Suprapubic skin (tissue), 3 donors: ENCODE results near the gene FAM120B.

Source experiments
- CTCF ChIP-seq, 2 donors: fragments of 200-600 bp in 1 of 2; fragments of 450-650 bp in 1 of 2; sonication (generic) in 1 of 2; IDR thresholded peaks; one replicate each; pipeline ENCODE4 v1.5.1; 2016 to 2019; ENCODE audit warnings: antibody characterized with exemption in 2 of 2, mild to moderate bottlenecking in 1 of 2, moderate library complexity in 1 of 2
- POLR2A ChIP-seq, 2 donors: fragments of 450-650 bp; IDR thresholded peaks; one replicate each; pipeline ENCODE4 v1.6.1; 2017; ENCODE audit warnings: antibody characterized with exemption in 2 of 2, mild to moderate bottlenecking in 2 of 2, moderate library complexity in 2 of 2

- no peak for TF ChIP-seq CTCF (IDR thresholded peaks at IDR 0.05)
- TF ChIP-seq POLR2A (IDR thresholded peaks at IDR 0.05), result no peak
These were observed 132.3 kb downstream of the FAM120B start for GRCh38 chr6:170438861-170439260.
